SK-N-MC (cell line): ENCODE results near the gene DHPS.

Experiments used
- EZH2 ChIP-seq: fragments of 200-600 bp; sonication (generic); IDR thresholded peaks from one replicate; pipeline ENCODE4 v1.6.1; 2017; ENCODE audit warnings: antibody characterized with exemption
- POLR2AphosphoS5 ChIP-seq: IDR thresholded peaks from 2 replicates; pipeline ENCODE4 v1.6.1; 2012; ENCODE audit warnings: mild to moderate bottlenecking, low read depth, low read length, borderline replicate concordance

DNA sequence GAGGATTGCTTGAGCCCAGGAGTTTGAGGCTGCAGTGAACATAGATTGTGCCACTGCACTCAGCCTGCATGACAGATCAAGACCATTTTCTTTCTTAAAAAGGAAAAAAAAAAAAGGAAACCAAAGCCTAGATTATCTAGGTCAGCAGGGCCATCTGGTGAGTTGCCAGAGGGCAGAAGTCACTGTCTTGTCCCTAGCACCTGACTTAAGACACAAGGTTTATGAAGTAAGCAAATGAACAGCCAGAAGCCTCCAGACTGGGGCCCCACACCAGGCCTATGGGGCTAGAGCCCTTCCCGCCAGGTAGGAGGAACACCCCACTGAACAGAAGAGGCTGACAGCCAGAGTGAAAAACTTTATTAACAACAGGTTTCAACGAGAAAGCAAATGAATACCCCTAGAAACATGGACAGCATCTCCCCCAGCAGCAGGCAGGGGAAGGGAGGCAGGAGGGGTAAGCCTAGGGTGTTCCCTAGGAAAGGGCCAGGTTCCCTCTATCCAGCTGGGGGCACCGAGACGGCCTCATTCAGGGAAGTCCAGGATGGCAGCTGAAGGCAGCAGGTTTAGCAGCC lies 13.9 kb downstream of the DHPS start:
- TF ChIP-seq POLR2AphosphoS5 = no peak
- no peak for TF ChIP-seq EZH2
